HepG2 (cell line): ENCODE results near the gene ESPN. TPM values are rescaled to one million over a fixed set of nuclear protein-coding genes. Genes with fewer than 3 reads are reported as not detected.
A peak's percentile ranks its signal among the peaks of the same experiment; 100 is the strongest.

ENCODE experiments used
- ATAC-seq: fragments of 200-7000 bp; cut with Tn5 transposase; 3 replicates; pipeline ENCODE4 v1.9.1; 2020; ENCODE audit warnings: mild to moderate bottlenecking, moderate library complexity
- BruUV-seq: library from RNA; stranded (reverse); fragments of 400-500 nt; replicated peaks from 2 replicates; lab custom pipeline; 2021; lab: Mats Ljungman, UMichigan
- CTCF ChIA-PET: fragments of 300-600 bp; formaldehyde crosslinking; extraction: SDS; loops from one replicate; lab custom pipeline; 2021; ENCODE audit warnings: low total read pairs, inconsistent platforms, low intra/inter-chr PET ratio; lab: Yijun Ruan, JAX
- POLR2A ChIA-PET: fragments of 350-600 bp; sonication (Branson Sonifier 250); formaldehyde crosslinking; loops from one replicate; lab custom pipeline; 2020; ENCODE audit warnings: antibody characterized with exemption, inconsistent platforms; lab: Yijun Ruan, JAX
- DNase-seq: peaks from one replicate; pipeline ENCODE4 v3.0.0-alpha.2; 2015; ENCODE audit warnings: low spot score
- FAIRE-seq: peaks from 3 replicates; lab custom pipeline; 2011; peaks lifted over from hg19 to GRCh38; lab: Jason Lieb, UNC
- H2AFZ ChIP-seq: one replicate; pipeline ENCODE4 v1.6.1; 2011; ENCODE audit warnings: low read length, inconsistent platforms
- H3K27ac ChIP-seq: fragments of 300-600 bp; 3 replicates; pipeline ENCODE4 v1.8.0; 2011; ENCODE audit warnings: mixed run types, mild to moderate bottlenecking, mixed read lengths, low read length, inconsistent platforms; ENCODE audit not compliant: insufficient read depth; ENCODE audit errors: extremely low read length
- H3K27me3 ChIP-seq, 2 experiments: fragments of 200-600 bp in 1 of 2; 2 replicates in 1 of 2; 3 replicates in 1 of 2; pipeline versions ENCODE4 v1.6.0 to v1.8.0; 2011; ENCODE audit warnings: low read length in 2 of 2, mild to moderate bottlenecking in 2 of 2, moderate library complexity in 2 of 2, inconsistent platforms in 1 of 2; ENCODE audit not compliant: insufficient read depth in 2 of 2, control insufficient read depth in 1 of 2
- H3K36me3 ChIP-seq, 2 experiments: fragments of 200-600 bp in 1 of 2; replicated peaks in 1 of 2; 2 replicates in 1 of 2; 3 replicates in 1 of 2; pipeline versions ENCODE4 v1.5.1 to v1.8.0; 2011; ENCODE audit warnings: low read length in 2 of 2, inconsistent platforms in 1 of 2; ENCODE audit not compliant: insufficient read depth in 2 of 2, control insufficient read depth in 1 of 2
- H3K4me1 ChIP-seq: 2 replicates; pipeline ENCODE4 v1.5.1; 2012; ENCODE audit warnings: low read length, inconsistent platforms; ENCODE audit not compliant: insufficient read depth
- H3K4me2 ChIP-seq: 2 replicates; pipeline ENCODE4 v1.6.0; 2011; ENCODE audit warnings: low read depth, low read length, inconsistent platforms
- H3K4me3 ChIP-seq, 3 experiments: fragments of 200-600 bp in 1 of 3; sonication (generic), shearing (Covaris generic) in 1 of 3; replicated peaks in 1 of 3; 2 replicates each; pipeline ENCODE4 v1.5.1; 2011 to 2016; ENCODE audit warnings: low read length in 3 of 3, inconsistent platforms in 2 of 3, low read depth in 2 of 3, mild to moderate bottlenecking in 2 of 3, control low read depth in 1 of 3, mixed read lengths in 1 of 3; ENCODE audit not compliant: insufficient read depth in 1 of 3
- H3K79me2 ChIP-seq: one replicate; pipeline ENCODE4 v1.6.1; 2011; ENCODE audit warnings: low read length, inconsistent platforms; ENCODE audit not compliant: insufficient read depth
- H3K9ac ChIP-seq: 2 replicates; pipeline ENCODE4 v1.6.0; 2011; ENCODE audit warnings: mild to moderate bottlenecking, low read depth, low read length, inconsistent platforms; ENCODE audit not compliant: insufficient read depth
- H3K9me3 ChIP-seq: 2 replicates; pipeline ENCODE4 v1.5.1; 2012; ENCODE audit warnings: mild to moderate bottlenecking, low read length
- H4K20me1 ChIP-seq: 2 replicates; pipeline ENCODE4 v1.6.0; 2011; ENCODE audit warnings: inconsistent platforms, mild to moderate bottlenecking, low read length, moderate library complexity; ENCODE audit not compliant: insufficient read depth
- AGO1 ChIP-seq: fragments of 200-400 bp; formaldehyde crosslinking; IDR thresholded peaks from 2 replicates; pipeline ENCODE4 v1.6.1; 2017; ENCODE audit warnings: mild to moderate bottlenecking, low read depth, low read length, moderate library complexity; ENCODE audit not compliant: poor library complexity, severe bottlenecking
- AKAP8 ChIP-seq: sonication (generic); formaldehyde crosslinking; IDR thresholded peaks from 2 replicates; pipeline ENCODE4 v1.5.1; 2020; ENCODE audit warnings: mild to moderate bottlenecking, missing genetic modification reagents
- FLYWCH1 ChIP-seq: sonication (generic); formaldehyde crosslinking; IDR thresholded peaks from 2 replicates; pipeline ENCODE4 v1.8.1; 2023; ENCODE audit warnings: mild to moderate bottlenecking, missing genetic modification reagents
- GTF3A ChIP-seq: sonication (generic); formaldehyde crosslinking; conservative IDR thresholded peaks from 2 replicates; pipeline ENCODE4 v1.4.0; 2020; ENCODE audit warnings: mild to moderate bottlenecking, missing genetic modification reagents
- NFIB ChIP-seq: sonication (generic); formaldehyde crosslinking; IDR thresholded peaks from 2 replicates; pipeline ENCODE4 v1.9.0; 2021; ENCODE audit warnings: missing genetic modification reagents, mild to moderate bottlenecking, borderline replicate concordance
- PRPF4 ChIP-seq: fragments of 200-400 bp; formaldehyde crosslinking; IDR thresholded peaks from 2 replicates; pipeline ENCODE4 v1.6.1; 2016; ENCODE audit warnings: low read length, low read depth; ENCODE audit not compliant: poor library complexity, severe bottlenecking
- SALL1 ChIP-seq: sonication (generic); formaldehyde crosslinking; IDR thresholded peaks from 2 replicates; pipeline ENCODE4 v1.8.0; 2022; ENCODE audit warnings: mild to moderate bottlenecking, missing genetic modification reagents
- SMYD3 ChIP-seq: sonication (generic); formaldehyde crosslinking; IDR thresholded peaks from 2 replicates; pipeline ENCODE4 v1.8.1; 2023; ENCODE audit warnings: mild to moderate bottlenecking, missing genetic modification reagents
- TARDBP ChIP-seq: sonication (generic); formaldehyde crosslinking; IDR thresholded peaks from 2 replicates; pipeline ENCODE4 v1.8.0; 2022; ENCODE audit warnings: mild to moderate bottlenecking, missing genetic modification reagents
- TBP ChIP-seq: sonication (generic); formaldehyde crosslinking; IDR thresholded peaks from 2 replicates; pipeline ENCODE4 v1.5.0; 2020; ENCODE audit warnings: missing genetic modification reagents
- ZNF430 ChIP-seq: sonication (generic); formaldehyde crosslinking; IDR thresholded peaks from 2 replicates; pipeline ENCODE4 v1.9.0; 2021; ENCODE audit warnings: mild to moderate bottlenecking, missing genetic modification reagents
- ZNF562 ChIP-seq: sonication (generic); formaldehyde crosslinking; IDR thresholded peaks from 2 replicates; pipeline ENCODE4 v1.8.0; 2022; ENCODE audit warnings: missing genetic modification reagents, borderline replicate concordance
- ZNF605 ChIP-seq: sonication (generic); formaldehyde crosslinking; IDR thresholded peaks from 2 replicates; pipeline ENCODE4 v1.8.0; 2022; ENCODE audit warnings: mild to moderate bottlenecking, missing genetic modification reagents
- WGBS: methylation state at CpG from one replicate; pipeline ENCODE4 v1.1.6; 2017; ENCODE audit warnings: low lambda C conversion rate; 5-methylcytosine and 5-hydroxymethylcytosine counted together
- in situ Hi-C: cut with HindIII; loops from 2 replicates; pipeline ENCODE4 v1.10.0; 2017; ENCODE audit warnings: low pct_unique_long_range_greater_than_20kb; ENCODE audit not compliant: extremely low pct_ligation_motif_present
- intact Hi-C: fragments of 100-400 bp; cut with micrococcal nuclease; formaldehyde crosslinking; loops from one replicate; pipeline ENCODE4 v1.10.0; 2022; ENCODE audit not compliant: unreplicated experiment
- polyA plus RNA-seq, 8 experiments: library from polyadenylated mRNA; depleted of rRNA in 3 of 8; stranded (reverse) in 7 of 8; unstranded in 1 of 8; fragments of >200 nt; fragmentation: Illumina TruSeq in 4 of 8; extraction: Trizol in 4 of 8; gene quantifications; 2 replicates each; pipeline versions ENCODE4 v1.2.1 to v1.2.3, GENCODE V29; 2011 to 2016; ENCODE audit warnings: low read depth in 4 of 8, missing spikeins in 1 of 8, mixed read lengths in 1 of 8; ENCODE audit not compliant: insufficient read depth in 1 of 8
- total RNA-seq, 5 experiments: library from RNA; depleted of rRNA; stranded (reverse); fragments of >200 nt; fragmentation: Illumina TruSeq; extraction: Trizol; gene quantifications; 2 replicates each; pipeline ENCODE4 v1.2.3, GENCODE V29; 2016; ENCODE audit warnings: low read depth in 1 of 5
- TF ChIP-seq, protein P1 (sequence below): sonication (generic); formaldehyde crosslinking; IDR thresholded peaks from 2 replicates; pipeline ENCODE4 v1.9.0; 2022; ENCODE audit warnings: low read depth, missing genetic modification reagents
- TF ChIP-seq, protein P2 (sequence below): sonication (generic); formaldehyde crosslinking; IDR thresholded peaks from 2 replicates; pipeline ENCODE4 v1.5.1; 2020; ENCODE audit warnings: mild to moderate bottlenecking, missing genetic modification reagents
- TF ChIP-seq, protein P3 (sequence below): sonication (generic); formaldehyde crosslinking; IDR thresholded peaks from 2 replicates; pipeline ENCODE4 v1.5.0; 2020; ENCODE audit warnings: mild to moderate bottlenecking, missing genetic modification reagents
- TF ChIP-seq, protein P4 (sequence below): sonication (generic); formaldehyde crosslinking; IDR thresholded peaks from 2 replicates; pipeline ENCODE4 v1.8.0; 2022; ENCODE audit warnings: missing genetic modification reagents, mild to moderate bottlenecking, borderline replicate concordance

ESPN gene
- total and polyA plus RNA-seq, 2 of the 13 experiments (the other 11 are each of a cell fraction or from before 2014, with no cell fraction given), result 48.6 to 54.2 TPM

DNA sequence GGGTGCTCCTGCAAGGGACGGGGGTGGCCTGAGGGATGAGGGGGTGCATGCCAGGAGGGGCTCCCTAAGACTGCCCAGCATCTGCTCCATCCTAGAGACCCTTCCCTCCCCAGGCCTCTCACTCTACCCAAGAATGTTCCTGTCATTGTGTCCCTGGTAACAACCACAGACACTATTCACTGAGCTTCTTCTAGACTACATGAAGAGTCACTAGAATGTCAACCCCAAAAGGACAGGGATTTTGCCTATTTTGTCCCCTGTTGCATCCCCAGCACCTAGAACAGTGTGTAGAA is 38.5 kb downstream of the ESPN start:
- ATAC-seq (no peak), FAIRE-seq (no peak), DNase-seq (no peak)
- no TSS peak for BruUV-seq
- peaks cover 2 to 6% of the 10 kb centered on the region in 2 experiments; a peak in 2 of 5 replicates for H3K36me3 ChIP-seq
- ChIA-PET POLR2A (interaction anchor here (1.1 to 2.3 kb wide), 2 partner anchors 9 to 12 kb away, joined by 3 to 10 read pairs; no protein-coding TSS in a partner anchor), CTCF (no interaction called here)
- H3K9ac ChIP-seq, result no peak overlapping the region
- H3K4me3 ChIP-seq, result no peak overlapping the region
- H3K4me2 ChIP-seq, result no peak overlapping the region
- H3K9me3 ChIP-seq, result no peaks in the 10 kb centered on the region
- no peak overlapping the region for H2AFZ ChIP-seq
- H3K4me1 ChIP-seq, result peaks cover 21% of the 10 kb centered on the region
- intact Hi-C loops, result no loop called here
- H3K27me3 ChIP-seq, result no peaks in the 10 kb centered on the region
- H3K79me2 ChIP-seq, result no peaks in the 10 kb centered on the region
- H4K20me1 ChIP-seq, result peaks cover 4% of the 10 kb centered on the region; the same call in 1 of the 2 replicates
- 88% methylated on average over 1 of the region's 1 CpG for WGBS
- in situ Hi-C loops, result no loop called here
- no peak overlapping the region for H3K27ac ChIP-seq
- TF ChIP-seq, protein P1, sequence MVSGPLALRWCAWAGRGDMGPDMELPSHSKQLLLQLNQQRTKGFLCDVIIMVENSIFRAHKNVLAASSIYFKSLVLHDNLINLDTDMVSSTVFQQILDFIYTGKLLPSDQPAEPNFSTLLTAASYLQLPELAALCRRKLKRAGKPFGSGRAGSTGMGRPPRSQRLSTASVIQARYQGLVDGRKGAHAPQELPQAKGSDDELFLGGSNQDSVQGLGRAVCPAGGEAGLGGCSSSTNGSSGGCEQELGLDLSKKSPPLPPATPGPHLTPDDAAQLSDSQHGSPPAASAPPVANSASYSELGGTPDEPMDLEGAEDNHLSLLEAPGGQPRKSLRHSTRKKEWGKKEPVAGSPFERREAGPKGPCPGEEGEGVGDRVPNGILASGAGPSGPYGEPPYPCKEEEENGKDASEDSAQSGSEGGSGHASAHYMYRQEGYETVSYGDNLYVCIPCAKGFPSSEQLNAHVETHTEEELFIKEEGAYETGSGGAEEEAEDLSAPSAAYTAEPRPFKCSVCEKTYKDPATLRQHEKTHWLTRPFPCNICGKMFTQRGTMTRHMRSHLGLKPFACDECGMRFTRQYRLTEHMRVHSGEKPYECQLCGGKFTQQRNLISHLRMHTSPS, result no peak
- TF ChIP-seq, protein P2, sequence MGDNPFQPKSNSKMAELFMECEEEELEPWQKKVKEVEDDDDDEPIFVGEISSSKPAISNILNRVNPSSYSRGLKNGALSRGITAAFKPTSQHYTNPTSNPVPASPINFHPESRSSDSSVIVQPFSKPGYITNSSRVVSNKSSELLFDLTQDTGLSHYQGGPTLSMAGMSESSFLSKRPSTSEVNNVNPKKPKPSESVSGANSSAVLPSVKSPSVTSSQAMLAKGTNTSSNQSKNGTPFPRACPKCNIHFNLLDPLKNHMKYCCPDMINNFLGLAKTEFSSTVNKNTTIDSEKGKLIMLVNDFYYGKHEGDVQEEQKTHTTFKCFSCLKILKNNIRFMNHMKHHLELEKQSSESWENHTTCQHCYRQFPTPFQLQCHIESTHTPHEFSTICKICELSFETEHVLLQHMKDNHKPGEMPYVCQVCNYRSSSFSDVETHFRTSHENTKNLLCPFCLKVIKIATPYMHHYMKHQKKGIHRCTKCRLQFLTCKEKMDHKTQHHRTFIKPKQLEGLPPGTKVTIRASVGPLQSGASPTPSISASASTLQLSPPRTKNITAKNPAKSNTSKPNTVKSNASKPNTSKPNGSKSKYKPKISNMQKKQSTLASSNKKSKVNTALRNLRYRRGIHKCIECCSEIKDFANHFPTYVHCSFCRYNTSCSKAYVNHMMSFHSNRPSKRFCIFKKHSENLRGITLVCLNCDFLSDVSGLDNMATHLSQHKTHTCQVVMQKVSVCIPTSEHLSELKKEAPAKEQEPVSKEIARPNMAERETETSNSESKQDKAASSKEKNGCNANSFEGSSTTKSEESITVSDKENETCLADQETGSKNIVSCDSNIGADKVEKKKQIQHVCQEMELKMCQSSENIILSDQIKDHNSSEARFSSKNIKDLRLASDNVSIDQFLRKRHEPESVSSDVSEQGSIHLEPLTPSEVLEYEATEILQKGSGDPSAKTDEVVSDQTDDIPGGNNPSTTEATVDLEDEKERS (CRISPR knock-in tag), result no peak
- TF ChIP-seq, protein P3, sequence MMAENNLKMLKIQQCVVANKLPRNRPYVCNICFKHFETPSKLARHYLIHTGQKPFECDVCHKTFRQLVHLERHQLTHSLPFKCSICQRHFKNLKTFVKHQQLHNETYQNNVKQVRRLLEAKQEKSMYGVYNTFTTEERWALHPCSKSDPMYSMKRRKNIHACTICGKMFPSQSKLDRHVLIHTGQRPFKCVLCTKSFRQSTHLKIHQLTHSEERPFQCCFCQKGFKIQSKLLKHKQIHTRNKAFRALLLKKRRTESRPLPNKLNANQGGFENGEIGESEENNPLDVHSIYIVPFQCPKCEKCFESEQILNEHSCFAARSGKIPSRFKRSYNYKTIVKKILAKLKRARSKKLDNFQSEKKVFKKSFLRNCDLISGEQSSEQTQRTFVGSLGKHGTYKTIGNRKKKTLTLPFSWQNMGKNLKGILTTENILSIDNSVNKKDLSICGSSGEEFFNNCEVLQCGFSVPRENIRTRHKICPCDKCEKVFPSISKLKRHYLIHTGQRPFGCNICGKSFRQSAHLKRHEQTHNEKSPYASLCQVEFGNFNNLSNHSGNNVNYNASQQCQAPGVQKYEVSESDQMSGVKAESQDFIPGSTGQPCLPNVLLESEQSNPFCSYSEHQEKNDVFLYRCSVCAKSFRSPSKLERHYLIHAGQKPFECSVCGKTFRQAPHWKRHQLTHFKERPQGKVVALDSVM (CRISPR knock-in tag), result no peak
- TF ChIP-seq AGO1 (peak; percentile 1), TARDBP (CRISPR knock-in tag) (0 out of 2 replicates have a peak, but pooled peaks have one; percentile 15), SMYD3 (CRISPR knock-in tag) (0 out of 2 replicates have a peak, but pooled peaks have one; percentile 5), TBP (CRISPR knock-in tag) (no peak), AKAP8 (CRISPR knock-in tag) (0 out of 2 replicates have a peak, but pooled peaks have one; percentile 25), PRPF4 (no peak), ZNF605 (peak; percentile 76; the same call in 1 of the 2 replicates), SALL1 (CRISPR knock-in tag) (peak; percentile 3; the same call in 1 of the 2 replicates), ZNF430 (CRISPR knock-in tag) (peak; percentile 67; the same call in 1 of the 2 replicates), ZNF562 (no peak), NFIB (CRISPR knock-in tag) (0 out of 2 replicates have a peak, but pooled peaks have one; percentile 48), GTF3A (CRISPR knock-in tag) (no peak), FLYWCH1 (CRISPR knock-in tag) (no peak)
- TF ChIP-seq, protein P4, sequence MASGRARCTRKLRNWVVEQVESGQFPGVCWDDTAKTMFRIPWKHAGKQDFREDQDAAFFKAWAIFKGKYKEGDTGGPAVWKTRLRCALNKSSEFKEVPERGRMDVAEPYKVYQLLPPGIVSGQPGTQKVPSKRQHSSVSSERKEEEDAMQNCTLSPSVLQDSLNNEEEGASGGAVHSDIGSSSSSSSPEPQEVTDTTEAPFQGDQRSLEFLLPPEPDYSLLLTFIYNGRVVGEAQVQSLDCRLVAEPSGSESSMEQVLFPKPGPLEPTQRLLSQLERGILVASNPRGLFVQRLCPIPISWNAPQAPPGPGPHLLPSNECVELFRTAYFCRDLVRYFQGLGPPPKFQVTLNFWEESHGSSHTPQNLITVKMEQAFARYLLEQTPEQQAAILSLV (CRISPR knock-in tag), result no peak
